Activated T-helper 1 cell treated with anti-CD3 and anti-CD28 coated beads, Interleukin-2, amount 50 U/mL, for 16 hours (primary cell): ENCODE results near the gene SPPL3.

Source experiments
- DNase-seq, 2 donors: peaks; one replicate each; pipeline ENCODE4 v3.0.0-alpha.2; 2020; ENCODE audit warnings: low read depth in 1 of 2, low spot score in 1 of 2

The SPPL3 gene

GRCh38 chr12:120787889-120788288 lies 116.3 kb downstream of the SPPL3 start:
- DNase-seq = no peak

GRCh38 chr12:120784804-120785203 lies 119.4 kb downstream of the SPPL3 start:
- no peak for DNase-seq

GRCh38 chr12:120783197-120783596 lies 121.0 kb downstream of the SPPL3 start:
- no peak for DNase-seq

GRCh38 chr12:120775862-120776552 lies 128.2 kb downstream of the SPPL3 start:
- no peak for DNase-seq

- DNase-seq = no peak
These were observed 129.8 kb downstream of the SPPL3 start for GRCh38 chr12:120774169-120774916.

GRCh38 chr12:120771097-120771496 lies 133.1 kb downstream of the SPPL3 start:
- no peak for DNase-seq

- DNase-seq = no peak
These were observed 136.8 kb downstream of the SPPL3 start for GRCh38 chr12:120767071-120768024.

- no peak for DNase-seq
These were observed 137.6 kb downstream of the SPPL3 start for GRCh38 chr12:120766566-120766965.

- no peak for DNase-seq
These were observed 139.3 kb downstream of the SPPL3 start for GRCh38 chr12:120764816-120765215.

GRCh38 chr12:120763250-120763649 lies 140.9 kb downstream of the SPPL3 start:
- DNase-seq = no peak

GRCh38 chr12:120762086-120762485 lies 142.1 kb downstream of the SPPL3 start:
- DNase-seq = no peak

GRCh38 chr12:120761519-120761934 lies 142.6 kb downstream of the SPPL3 start:
- no peak for DNase-seq

- no peak for DNase-seq
These were observed 143.6 kb downstream of the SPPL3 start for GRCh38 chr12:120760349-120761254.

GRCh38 chr12:120759591-120760348 lies 144.4 kb downstream of the SPPL3 start:
- DNase-seq = no peak

- no peak for DNase-seq
These were observed 145.2 kb downstream of the SPPL3 start for GRCh38 chr12:120758798-120759590.

GRCh38 chr12:120757949-120758348 lies 146.2 kb downstream of the SPPL3 start:
- no peak for DNase-seq

GRCh38 chr12:120757226-120757742 lies 146.9 kb downstream of the SPPL3 start:
- DNase-seq = no peak

- no peak for DNase-seq
These were observed 148.9 kb downstream of the SPPL3 start for GRCh38 chr12:120755269-120755668.

- no peak for DNase-seq
These were observed 149.4 kb downstream of the SPPL3 start for GRCh38 chr12:120754792-120755191.
